GM18508 (cell line): Measurements from ENCODE around the gene POC1A.
"Not testable (repeated sequence)": the region's sequence is repeated elsewhere in the genome, so short reads cannot be mapped to it uniquely, and the experiment has no call there.

Source experiments
- ATAC-seq: cut with Tn5 transposase; IDR thresholded peaks from one replicate; pipeline ENCODE4 v1.9.1; 2021; ENCODE audit warnings: moderate number of reproducible peaks; ENCODE audit not compliant: insufficient read depth, unreplicated experiment

POC1A gene

DNA sequence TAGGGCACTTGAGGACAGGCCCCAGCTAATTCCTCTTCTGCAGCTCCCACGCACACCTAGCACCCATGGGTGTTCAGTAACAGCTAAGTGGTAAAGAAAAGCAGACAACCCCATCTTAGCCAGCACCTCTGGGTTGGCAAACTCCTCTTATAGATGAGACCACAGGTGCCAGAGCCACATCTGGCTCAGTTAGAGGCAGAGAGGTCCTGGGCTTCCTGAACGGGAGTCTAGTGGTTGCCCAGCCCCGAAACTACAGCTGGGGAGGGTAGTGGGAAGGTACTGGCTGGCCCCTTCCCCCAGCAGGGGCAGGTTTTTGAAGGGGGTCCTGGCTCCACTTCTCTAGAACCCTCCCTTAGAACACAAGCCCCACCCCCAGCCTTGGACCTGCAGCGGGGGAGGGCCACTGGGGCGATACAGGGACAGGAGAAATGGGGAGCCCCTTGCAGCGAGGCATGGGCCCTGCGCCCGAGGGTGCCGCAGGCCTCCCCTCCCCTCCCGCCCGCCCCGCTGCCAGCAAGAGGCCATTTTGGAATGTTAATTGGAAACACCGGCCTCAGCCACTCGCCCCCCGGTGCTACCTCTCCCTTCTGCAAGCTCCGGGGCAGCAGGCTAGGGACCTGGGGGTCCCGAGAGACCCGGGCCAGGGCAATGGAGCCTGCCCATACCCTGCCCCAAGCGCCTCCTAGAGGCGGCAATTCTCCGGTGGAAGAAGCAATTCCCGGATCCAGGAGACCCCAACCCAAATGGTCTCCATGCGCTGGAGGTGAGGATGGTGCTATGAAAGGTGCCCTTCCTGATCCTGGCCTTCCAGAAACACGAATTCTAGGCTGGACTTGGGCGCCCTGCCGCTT is 99.3 kb downstream of the POC1A start:
- no peak for ATAC-seq

DNA sequence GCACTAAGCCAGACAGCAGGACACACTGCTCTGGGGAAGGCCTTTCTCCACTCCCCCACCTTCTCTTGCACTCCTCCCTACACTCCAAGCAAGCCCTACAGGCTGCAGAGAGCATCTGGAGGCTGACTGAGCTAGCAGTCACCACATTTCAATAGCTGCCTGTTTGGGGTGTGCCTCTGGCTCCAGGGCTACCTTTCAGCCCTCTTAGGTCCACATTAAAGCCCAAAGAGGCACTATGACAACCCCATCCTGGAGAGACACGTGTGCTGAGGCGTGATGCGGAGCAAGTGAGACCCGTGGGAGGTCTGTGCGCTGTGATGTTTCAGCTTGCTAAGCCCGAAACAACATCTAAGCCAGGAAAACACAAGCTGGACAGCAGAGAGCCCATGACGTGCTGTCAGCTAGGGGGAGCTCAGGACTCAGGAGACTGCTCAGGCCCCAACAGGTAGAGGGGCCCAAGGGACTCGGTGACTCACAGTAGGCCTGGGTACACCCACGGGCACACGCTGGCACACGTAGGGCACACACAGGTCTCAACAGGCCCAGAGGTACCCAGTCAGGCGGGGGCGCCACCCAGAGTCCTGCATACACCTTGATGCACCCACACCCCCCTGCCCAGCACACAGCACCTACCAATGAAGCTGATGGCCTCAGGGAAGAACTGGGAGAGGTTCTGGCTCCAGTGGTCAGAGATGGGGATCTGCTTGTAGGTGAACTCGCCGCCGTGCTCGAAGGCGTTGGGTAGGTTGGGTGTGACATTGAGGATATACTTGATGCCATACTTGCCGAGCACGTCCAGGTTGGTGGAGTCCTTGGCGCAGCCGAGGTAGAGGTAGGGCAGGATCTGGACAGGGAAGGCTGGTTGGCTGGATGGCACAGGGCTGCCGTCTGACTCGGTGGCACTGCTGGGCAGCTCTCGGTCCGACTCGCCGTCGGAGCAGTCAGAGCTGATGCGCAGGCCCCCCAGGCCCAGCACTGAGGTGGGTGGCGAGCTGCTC is 100.6 kb downstream of the POC1A start:
- ATAC-seq, result no peak

DNA sequence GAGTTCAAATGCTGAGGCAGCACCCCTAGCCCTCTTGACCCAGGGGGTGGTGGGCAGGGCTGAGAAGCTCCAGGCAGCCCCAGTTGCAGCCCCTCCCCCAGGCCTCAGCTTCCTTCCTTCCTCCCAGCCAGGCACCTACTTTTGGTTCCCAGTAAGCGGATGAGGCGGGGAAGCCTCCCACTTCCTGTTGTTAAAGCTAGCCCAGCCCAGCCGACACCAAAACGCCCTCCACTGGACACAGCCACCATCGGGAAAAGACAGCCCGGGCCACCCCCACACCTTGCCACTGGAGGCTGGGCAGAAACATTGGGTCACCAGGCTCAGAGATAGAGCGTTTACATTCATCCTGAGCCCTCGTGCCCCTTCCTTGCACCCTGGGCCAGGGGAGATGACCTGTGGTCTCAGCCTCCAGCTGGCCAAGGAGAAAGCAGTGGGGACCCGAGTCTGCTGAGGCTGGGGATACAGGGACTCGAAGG is 101.4 kb downstream of the POC1A start:
- no peak for ATAC-seq

DNA sequence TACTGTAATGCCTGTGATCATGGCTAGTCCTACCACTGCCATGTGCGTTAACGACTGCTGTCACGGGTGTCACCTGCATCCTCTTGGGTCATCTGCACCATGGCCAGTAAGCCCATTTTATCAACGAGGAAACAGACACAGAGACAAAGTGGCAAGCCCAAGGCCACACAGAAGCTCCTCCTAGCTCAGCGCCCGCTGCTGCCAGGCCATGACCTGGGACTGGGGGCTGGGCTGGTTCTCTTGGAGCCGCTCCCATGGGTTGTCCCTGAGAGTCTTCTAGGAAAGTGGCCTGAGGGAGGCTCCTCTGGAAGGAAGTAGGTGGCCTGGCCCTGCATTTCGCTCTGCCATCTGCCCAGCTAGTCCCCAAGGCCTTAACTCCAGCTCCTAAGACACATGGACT is 102.8 kb downstream of the POC1A start:
- no peak for ATAC-seq

DNA sequence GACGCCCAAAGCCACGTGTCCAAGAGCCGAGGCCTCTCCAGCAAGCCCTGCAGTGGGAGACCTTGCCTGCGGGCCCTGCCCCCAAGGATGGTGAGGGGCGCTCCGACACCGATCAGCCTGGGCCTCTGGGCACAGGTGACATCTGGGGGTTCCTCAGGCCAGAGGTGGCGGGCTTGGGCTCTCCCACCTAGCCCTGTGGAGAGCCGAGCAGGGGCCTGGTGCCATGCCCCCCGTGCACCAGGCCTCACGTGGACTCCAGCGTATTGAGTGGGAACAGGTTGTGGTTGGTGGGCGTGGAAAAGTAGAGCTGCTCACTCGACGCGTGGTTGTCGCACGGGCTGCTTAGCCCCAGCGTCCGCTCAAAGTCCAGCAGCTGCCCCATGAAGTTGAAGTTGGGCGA is 103.7 kb downstream of the POC1A start:
- ATAC-seq, result no peak

DNA sequence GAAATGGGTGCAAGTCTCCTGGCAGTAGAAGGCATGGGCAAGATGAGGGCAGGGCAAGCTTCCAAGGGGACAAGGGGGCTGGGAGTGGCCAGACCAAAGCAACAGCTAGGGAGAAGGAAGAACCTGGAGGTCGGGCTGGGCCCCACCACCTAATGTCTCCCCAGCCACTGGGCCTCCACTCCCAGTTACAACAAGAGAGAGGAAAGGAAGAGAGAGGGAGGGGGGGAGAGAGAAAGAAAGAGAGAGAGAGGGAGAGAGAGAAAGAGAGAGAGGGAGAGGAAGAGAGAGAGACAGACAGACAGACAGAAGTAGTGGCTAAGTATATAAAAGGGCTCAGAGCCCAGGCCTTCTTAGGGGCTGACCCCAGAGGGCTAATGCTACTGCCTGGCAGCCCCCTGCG is 104.7 kb downstream of the POC1A start:
- ATAC-seq, result no peak

DNA sequence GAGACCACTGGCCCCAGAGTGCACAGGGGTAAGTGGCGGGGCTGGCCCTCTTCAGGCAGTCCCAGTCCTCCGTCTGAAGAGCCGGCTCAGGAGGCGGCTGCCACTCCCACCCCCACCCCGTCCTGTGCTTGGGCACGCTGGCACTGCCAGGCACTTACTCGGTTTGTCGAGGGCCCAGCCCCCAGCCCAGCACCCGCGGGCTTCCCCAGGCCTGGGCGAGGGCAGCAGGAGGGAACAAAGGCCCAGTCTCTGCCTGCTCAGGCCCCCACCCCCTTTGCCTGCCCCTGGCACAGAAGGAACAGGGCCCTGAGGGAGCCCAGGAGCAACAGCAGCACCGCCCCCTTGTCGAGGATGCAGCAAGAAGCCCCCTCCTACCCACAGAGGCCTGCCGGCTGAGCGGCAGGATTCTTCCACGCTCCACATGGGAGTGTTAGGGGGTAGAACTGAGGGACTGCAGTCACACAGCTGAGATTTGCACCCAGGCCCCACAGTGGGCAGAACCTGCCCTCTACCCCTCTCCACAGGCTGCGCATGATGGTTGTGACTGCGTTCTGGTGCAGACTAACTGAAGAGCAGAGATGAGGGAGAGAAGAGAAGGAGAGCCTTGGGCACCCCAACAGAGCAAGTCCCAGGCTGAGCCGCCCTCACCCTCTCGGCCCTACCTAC is 106.8 kb downstream of the POC1A start:
- no peak for ATAC-seq

DNA sequence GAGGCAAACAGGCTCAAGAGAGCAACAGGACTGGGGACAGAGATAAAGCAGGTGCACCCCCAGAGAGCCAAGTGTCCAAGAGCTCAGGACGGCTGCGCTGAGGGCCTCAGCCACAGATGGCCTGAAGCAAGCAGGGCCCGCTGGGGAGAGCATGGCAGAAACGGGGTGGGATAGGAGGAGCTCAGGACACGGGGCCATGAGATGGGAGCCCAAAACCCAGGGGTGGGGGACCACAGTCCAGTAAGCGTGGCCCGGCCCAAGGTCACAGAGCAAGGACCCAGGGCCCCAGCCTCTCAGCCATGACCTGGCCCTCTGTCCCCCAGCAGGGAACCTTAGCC is 107.4 kb downstream of the POC1A start:
- no peak for ATAC-seq

DNA sequence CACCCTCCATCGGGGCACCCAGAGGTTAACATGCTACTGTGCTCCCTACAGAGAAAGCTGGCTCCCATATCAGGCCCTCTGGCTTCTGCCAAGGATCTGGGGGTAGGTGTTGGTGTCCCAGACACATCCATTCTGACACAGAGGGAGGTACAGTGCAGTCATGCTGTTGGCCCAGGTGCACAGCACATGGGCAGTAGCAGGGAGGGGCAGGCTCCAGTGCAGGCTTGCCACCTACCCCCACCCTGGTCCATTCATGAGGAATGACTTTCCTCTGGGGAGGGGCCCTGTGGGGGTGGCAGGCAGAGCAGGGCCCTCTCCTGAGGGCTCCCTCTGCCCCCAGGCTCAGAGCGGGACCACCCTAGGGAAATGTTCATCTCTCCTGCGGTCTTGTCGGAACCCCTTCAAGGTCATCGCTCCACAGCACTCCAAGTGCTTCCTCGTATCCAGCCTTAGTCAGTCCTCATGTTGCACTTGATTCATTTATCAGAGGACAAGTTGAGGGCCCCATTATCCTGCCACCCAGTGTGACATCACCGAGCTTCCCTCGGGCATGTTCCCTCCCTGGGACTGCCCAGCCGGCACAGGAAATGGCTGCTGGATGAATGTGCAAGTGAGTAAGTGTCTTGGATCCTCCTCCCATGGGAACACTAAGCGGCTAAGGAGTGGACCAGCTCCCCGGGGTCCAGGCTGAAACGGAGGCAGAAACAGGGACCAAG is 107.9 kb downstream of the POC1A start:
- ATAC-seq, result no peak

DNA sequence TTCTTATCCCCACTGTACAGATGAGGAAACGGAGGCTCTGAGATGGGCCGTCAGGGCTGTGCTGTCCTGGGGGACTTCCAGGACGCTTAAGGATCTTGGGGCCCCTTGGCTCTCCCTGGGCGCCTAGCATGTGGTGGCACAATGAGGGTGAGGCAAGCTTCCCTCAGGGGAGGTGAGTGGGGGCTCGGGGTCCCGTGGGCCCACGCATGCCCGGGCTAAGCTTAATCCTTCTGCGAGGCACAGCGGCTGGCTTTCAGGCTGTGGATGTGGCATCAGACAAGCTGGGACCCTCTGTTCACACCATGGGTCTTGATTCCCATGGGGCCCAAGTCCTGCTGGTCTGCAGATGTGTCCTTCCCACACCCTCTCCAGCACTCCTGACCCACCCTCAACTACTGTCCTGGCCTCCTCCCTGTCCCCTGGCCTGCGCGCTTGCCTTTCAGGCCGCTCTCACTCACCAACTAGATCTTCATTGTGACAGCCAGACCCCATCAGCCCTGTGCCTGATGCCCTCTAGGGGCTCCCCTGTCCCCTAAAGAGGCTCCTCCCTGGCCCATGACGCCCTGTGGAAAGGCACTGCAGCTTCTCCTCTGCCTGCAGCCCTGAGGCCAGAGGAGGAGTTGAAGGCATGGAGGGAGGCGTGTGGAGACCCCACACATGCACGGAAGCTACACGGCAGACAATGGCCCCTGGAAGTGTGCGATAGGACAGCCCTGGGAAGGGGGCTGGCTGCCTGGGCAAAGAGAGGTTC is 109.2 kb downstream of the POC1A start:
- ATAC-seq, result no peak

DNA sequence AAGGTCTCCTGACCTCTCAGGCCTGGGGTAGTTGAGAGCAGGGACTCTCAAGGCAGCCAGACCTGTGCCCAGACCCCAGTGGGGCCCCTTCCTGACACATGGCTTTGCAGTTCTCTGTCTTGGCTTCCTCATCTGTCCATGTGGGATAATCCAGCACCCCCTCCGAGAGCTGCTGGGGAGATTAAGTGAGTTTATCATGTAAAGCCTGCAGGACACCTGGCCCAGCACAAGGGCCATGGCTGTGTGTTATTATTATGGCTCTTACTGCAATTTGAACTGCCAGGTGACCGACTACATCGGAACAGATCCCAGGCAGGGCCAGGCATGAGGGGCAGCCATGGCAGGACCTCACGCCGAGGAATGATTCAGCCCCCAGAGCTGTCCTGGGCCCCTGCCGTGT is 110.5 kb downstream of the POC1A start:
- ATAC-seq, result no peak

DNA sequence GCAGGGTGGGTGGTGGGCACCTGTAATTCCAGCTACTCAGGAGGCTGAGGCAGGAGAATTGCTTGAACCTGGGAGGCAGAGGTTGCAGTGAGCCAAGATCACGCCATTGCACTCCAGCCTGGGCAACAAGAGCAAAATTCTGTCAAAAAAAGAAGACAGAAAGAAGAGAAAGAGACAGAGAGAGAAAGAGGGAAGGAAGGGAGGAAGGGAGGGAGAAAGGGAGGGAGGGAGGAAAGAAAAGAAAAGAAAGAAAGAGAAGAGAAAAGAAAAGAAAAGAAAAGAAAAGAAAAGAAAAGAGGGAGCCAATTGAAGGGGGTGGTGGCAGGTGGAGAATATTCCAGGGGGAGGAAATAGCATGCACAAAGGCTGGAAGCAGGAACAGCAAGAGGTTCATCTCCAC is 111.2 kb downstream of the POC1A start:
- not testable (repeated sequence) for ATAC-seq

DNA sequence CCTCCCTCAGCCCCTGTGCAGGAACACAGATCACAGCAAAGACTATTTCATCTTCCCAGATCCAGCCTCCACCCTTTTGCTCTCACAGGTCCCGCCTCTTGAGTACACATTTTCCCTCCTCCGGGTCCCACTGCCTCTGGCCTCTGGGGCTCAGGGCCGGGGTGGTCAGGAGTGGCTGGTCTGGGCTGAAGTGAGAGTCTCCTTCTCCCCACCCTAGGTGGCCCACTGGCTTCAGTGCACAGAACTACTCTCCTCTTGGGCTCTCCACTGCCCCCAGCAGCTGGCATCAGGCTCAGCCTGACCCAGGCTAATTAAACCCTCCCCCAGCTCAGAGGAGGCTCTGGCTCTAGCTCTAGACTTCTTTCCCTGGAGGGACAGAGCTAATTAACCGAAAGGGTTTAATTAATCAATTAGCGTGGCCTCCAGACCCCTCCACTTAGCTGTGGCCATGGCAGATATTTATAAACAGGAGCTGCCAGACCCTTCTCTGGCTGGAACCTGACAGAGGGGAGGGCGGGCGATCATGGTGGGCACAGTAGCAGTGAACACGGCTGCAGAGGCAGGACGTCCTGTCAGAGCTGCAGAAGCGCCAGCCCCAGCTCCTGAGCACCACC is 113.0 kb downstream of the POC1A start:
- ATAC-seq, result no peak

DNA sequence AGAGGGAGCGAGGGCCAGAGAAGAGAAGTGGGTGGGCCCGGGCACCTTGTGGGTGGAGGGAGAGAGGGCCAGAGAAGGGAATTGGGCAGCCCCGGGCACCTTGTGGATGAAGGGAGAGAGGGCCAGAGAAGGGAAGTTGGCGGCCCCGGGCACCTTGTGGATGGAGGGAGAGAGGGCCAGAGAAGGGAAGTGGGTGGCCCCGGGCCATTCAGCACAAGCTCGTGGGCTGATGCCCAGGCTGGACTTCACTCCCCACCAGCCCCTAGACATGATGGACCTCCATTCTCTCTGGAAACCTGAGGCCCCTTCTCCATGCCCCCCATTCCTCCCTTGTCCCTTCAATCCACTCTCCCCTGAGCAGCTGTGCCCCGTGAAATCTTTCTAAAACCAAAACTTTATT is 113.6 kb downstream of the POC1A start:
- ATAC-seq, result no peak

DNA sequence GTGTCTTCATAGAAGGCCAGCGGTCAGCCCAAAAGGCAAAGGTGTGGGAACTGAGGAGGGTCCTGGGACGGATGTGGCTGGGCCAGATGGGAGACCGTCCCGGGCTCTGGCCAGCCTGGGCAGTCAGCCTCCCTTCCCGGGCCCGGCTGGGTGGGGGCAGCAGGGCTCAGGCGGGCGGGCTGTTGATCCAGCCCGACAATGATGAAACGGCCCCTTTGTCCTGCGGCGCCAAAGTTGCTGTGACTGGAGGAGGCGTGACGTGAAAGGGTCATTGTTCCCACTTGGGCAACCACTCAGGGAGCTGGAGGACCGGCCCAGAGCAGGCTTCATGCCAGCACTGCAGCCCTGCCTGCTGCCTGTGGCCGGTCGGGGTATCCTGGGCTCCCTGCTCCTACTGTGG is 114.4 kb downstream of the POC1A start:
- ATAC-seq, result no peak

DNA sequence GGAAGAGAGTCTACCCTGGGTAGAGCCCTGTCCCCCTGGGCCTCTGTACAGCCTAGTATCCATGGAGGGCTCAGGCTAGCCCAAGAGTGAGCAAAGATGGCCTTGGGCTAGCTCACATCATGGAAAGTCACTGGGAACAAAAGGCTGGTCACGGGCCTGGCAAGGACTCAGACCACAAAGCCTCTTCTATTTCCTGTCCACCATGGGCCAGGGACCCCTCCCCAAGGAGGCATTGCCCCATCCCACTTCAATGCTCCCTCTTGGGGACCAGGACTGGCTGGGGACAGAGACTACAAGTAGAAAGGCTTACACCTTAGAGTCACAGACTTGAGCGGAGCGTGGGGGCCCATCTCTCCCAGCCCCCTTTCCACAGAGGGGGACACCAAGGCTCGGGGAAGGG is 114.8 kb downstream of the POC1A start:
- no peak for ATAC-seq

DNA sequence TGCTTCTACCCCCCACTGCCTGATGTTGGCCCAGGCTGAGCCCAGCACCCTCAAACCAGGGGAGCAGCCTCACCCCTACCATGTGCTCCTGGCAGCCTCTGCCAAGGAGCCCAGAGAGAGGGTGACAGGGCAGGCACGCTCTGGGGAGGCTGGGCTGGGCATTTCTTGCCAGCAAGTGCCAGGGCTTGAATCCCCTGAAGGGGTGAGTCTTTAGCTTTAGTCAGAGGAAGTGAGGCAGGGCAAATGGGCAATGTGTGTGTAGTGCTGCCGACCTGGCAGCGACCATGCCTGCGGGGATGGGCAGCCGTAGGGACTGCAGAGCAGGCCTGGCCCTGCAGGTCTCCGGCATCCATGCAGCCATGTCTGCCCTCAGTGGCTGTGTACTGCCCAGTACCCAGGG is 116.0 kb downstream of the POC1A start:
- no peak for ATAC-seq

DNA sequence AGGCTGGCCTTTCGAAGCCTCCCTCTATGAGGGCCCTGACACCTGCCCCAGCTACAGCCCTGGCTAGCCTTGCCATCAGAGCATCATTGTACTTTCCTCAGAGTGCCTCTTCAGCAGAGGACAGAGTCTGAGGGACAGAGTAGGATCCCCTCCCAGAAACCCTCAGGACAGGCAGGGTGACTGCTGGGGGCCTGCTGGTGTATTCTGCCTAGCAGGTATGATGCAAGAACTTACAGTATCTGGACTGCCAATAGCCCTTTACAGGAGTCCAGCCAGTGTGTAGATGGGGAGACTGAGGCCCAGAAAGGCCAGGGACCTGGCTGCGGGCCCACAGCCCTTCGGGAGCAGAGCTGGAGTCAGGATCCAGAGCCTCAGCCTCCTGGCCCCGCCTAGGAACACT is 116.9 kb downstream of the POC1A start:
- ATAC-seq, result no peak

DNA sequence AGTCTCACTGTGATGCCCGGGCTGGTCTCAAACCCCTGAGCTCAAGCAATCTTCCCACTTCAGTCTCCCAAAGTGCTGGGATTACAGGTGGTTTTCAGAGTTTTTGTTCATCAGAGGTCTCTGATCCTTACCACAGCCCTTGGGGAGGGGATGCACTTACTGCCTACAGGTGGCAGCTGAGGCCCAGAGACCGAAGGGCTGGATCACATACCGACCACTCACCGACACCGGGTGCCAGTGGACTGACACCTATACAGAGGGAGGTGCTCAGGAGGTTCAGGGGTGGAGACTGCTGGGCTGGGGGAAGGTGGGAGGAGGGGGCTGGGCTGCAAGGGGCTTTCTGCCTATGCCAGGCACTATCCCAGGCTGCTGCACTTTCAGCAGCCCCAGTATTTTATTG is 117.4 kb downstream of the POC1A start:
- no peak for ATAC-seq
